K562 (cell line): ENCODE results near the gene IL26. TPM values are rescaled to one million over a fixed set of nuclear protein-coding genes. Genes with fewer than 3 reads are reported as not detected.

ENCODE experiments used
- ATAC-seq: fragments of 200-7000 bp; cut with Tn5 transposase; 3 replicates; pipeline ENCODE4 v1.9.1; 2020; ENCODE audit warnings: moderate library complexity
- BruUV-seq: library from RNA; stranded (reverse); fragments of 400-500 nt; replicated peaks from 2 replicates; lab custom pipeline; 2021; lab: Mats Ljungman, UMichigan
- CTCF ChIA-PET: fragments of 300-600 bp; formaldehyde crosslinking; extraction: SDS; loops from one replicate; lab custom pipeline; 2021; ENCODE audit warnings: low intra/inter-chr PET ratio; lab: Yijun Ruan, JAX
- POLR2A ChIA-PET: fragments of 300-600, 350-650 bp; sonication (Branson Sonifier 250); formaldehyde crosslinking; extraction: SDS; loops from one replicate; lab custom pipeline; 2021; ENCODE audit warnings: antibody characterized with exemption, inconsistent platforms; lab: Yijun Ruan, JAX
- DNase-seq, 4 experiments: peaks; one replicate each; pipeline versions ENCODE4 v3.0.0 to v3.0.0-alpha.2; 2011 to 2018; ENCODE audit warnings: low spot score in 3 of 4, mixed read lengths in 3 of 4; ENCODE audit errors: extremely low read depth in 1 of 4
- FAIRE-seq: peaks from 2 replicates; lab custom pipeline; 2011; peaks lifted over from hg19 to GRCh38; lab: Jason Lieb, UNC
- H2AFZ ChIP-seq: 2 replicates; pipeline ENCODE4 v1.6.0; 2011; ENCODE audit warnings: low read depth, low read length, control low read depth, inconsistent platforms
- H3K27ac ChIP-seq: fragments of 200-600 bp; 3 replicates; pipeline ENCODE4 v1.8.0; 2011; ENCODE audit warnings: low read depth, mild to moderate bottlenecking, control low read depth, inconsistent platforms, low read length, moderate library complexity, mixed read lengths; ENCODE audit errors: extremely low read depth
- H3K27me3 ChIP-seq, 2 experiments: fragments of 300-600 bp in 1 of 2; 2 replicates in 1 of 2; 3 replicates in 1 of 2; pipeline versions ENCODE4 v1.6.0 to v1.8.0; 2011; ENCODE audit warnings: inconsistent platforms in 2 of 2, low read length in 2 of 2, mild to moderate bottlenecking in 1 of 2, mixed read lengths in 1 of 2, moderate library complexity in 1 of 2; ENCODE audit not compliant: control insufficient read depth in 2 of 2, insufficient read depth in 2 of 2
- H3K36me3 ChIP-seq: fragments of 300-600 bp; 3 replicates; pipeline ENCODE4 v1.8.0; 2011; ENCODE audit warnings: mild to moderate bottlenecking, low read length, inconsistent platforms; ENCODE audit not compliant: control insufficient read depth, insufficient read depth
- H3K4me1 ChIP-seq, 2 experiments: fragments of 200-600 bp in 1 of 2; replicated peaks in 1 of 2; 2 replicates in 1 of 2; 3 replicates in 1 of 2; pipeline versions ENCODE4 v1.5.1 to v1.8.0; 2011; ENCODE audit warnings: inconsistent platforms in 2 of 2, low read length in 2 of 2, mild to moderate bottlenecking in 1 of 2, mixed read lengths in 1 of 2, moderate library complexity in 1 of 2; ENCODE audit not compliant: control insufficient read depth in 2 of 2, insufficient read depth in 2 of 2
- H3K4me2 ChIP-seq: 2 replicates; pipeline ENCODE4 v1.6.1; 2011; ENCODE audit warnings: low read length, control low read depth, inconsistent platforms, mixed read lengths; ENCODE audit not compliant: insufficient read depth
- H3K4me3 ChIP-seq: fragments of 200-600 bp; sonication (generic), shearing (Covaris generic); 2 replicates; pipeline ENCODE4 v1.5.1; 2016; ENCODE audit warnings: control low read depth, inconsistent platforms
- H3K79me2 ChIP-seq: fragments of 200-600 bp; 3 replicates; pipeline ENCODE4 v1.8.0; 2011; ENCODE audit warnings: low read length, inconsistent platforms; ENCODE audit not compliant: control insufficient read depth, insufficient read depth
- H3K9ac ChIP-seq, 2 experiments: 2 replicates each; pipeline versions ENCODE4 v1.6.0 to v1.6.1; 2011; ENCODE audit warnings: low read depth in 2 of 2, low read length in 2 of 2, control low read depth in 1 of 2, inconsistent platforms in 1 of 2, mild to moderate bottlenecking in 1 of 2, mixed read lengths in 1 of 2; ENCODE audit not compliant: insufficient read depth in 1 of 2
- H3K9me1 ChIP-seq: one replicate; pipeline ENCODE4 v1.6.0; 2011; ENCODE audit warnings: inconsistent platforms, mild to moderate bottlenecking, low read length, moderate library complexity; ENCODE audit not compliant: control insufficient read depth, insufficient read depth
- H3K9me3 ChIP-seq: replicated peaks from 2 replicates; pipeline ENCODE4 v1.5.1; 2011; ENCODE audit warnings: low read depth, low read length, inconsistent platforms; ENCODE audit not compliant: control insufficient read depth, insufficient read depth
- H4K20me1 ChIP-seq: replicated peaks from 2 replicates; pipeline ENCODE4 v1.6.1; 2011; ENCODE audit warnings: low read length, inconsistent platforms, mixed read lengths; ENCODE audit not compliant: control insufficient read depth, insufficient read depth
- CSDE1 ChIP-seq, 2 experiments: fragments of 450-650 bp; IDR thresholded peaks; 2 replicates each; pipeline ENCODE4 v1.6.1; 2016; ENCODE audit warnings: mild to moderate bottlenecking in 1 of 2
- NONO ChIP-seq, 2 experiments: fragments of 200-400 bp in 1 of 2; fragments of 450-650 bp in 1 of 2; formaldehyde crosslinking in 1 of 2; IDR thresholded peaks; 2 replicates each; pipeline ENCODE4 v1.6.1; 2017; ENCODE audit warnings: low read depth in 2 of 2, mild to moderate bottlenecking in 2 of 2, moderate library complexity in 2 of 2, low read length in 1 of 2
- RBM25 ChIP-seq: fragments of 200-400 bp; formaldehyde crosslinking; IDR thresholded peaks from 2 replicates; pipeline ENCODE4 v1.6.1; 2018; ENCODE audit warnings: low read length, low read depth, moderate library complexity; ENCODE audit not compliant: severe bottlenecking
- SIN3A ChIP-seq, 2 experiments: fragments of 150-350 bp in 1 of 2; IDR thresholded peaks; 2 replicates each; pipeline ENCODE4 v1.6.1; 2011 to 2016; ENCODE audit warnings: borderline replicate concordance in 2 of 2, low read depth in 2 of 2, low read length in 2 of 2, mild to moderate bottlenecking in 2 of 2, moderate library complexity in 2 of 2; ENCODE audit not compliant: control insufficient read depth in 1 of 2
- TBL1XR1 ChIP-seq, 2 experiments: IDR thresholded peaks; 2 replicates each; pipeline ENCODE4 v1.6.1; 2012; ENCODE audit warnings: improper control_type of control experiment in 2 of 2, low read length in 2 of 2, mild to moderate bottlenecking in 1 of 2
- ZFP36 ChIP-seq: fragments of 150-350 bp; IDR thresholded peaks from 2 replicates; pipeline ENCODE4 v1.6.1; 2018; ENCODE audit warnings: low read length, low read depth; ENCODE audit not compliant: partially characterized antibody
- ZNF3 ChIP-seq: fragments of 250-450 bp; sonication (Bioruptor Pico); IDR thresholded peaks from 2 replicates; pipeline ENCODE4 v1.5.0; 2021; ENCODE audit warnings: mild to moderate bottlenecking, moderate library complexity
- ZNF444 ChIP-seq: fragments of 250-450 bp; sonication (Bioruptor Pico); IDR thresholded peaks from 2 replicates; pipeline ENCODE4 v1.4.0; 2020; ENCODE audit warnings: mild to moderate bottlenecking, moderate library complexity
- ZNF75A ChIP-seq: fragments of 450-650 bp; formaldehyde crosslinking; IDR thresholded peaks from 2 replicates; pipeline ENCODE4 v1.4.0; 2020; ENCODE audit warnings: mild to moderate bottlenecking
- ZNF76 ChIP-seq: fragments of 250-450 bp; sonication (Bioruptor Pico); IDR thresholded peaks from 2 replicates; pipeline ENCODE4 v1.4.0; 2020; ENCODE audit warnings: mild to moderate bottlenecking, moderate library complexity, borderline replicate concordance
- in situ Hi-C: fragments of 300-500 bp; cut with MboI; formaldehyde crosslinking; loops from 4 replicates; pipeline ENCODE4 v1.15.0; 2018; ENCODE audit warnings: inconsistent platforms, mixed read lengths
- intact Hi-C: fragments of 100-400 bp; cut with micrococcal nuclease; formaldehyde crosslinking; loops from 2 replicates; pipeline ENCODE4 v1.14.2; 2022
- polyA plus RNA-seq, 8 experiments: library from polyadenylated mRNA; depleted of rRNA in 4 of 8; stranded (reverse) in 5 of 8; unstranded in 3 of 8; fragments of >200 nt; fragmentation: Nextera tagmentation in 2 of 8; fragmentation: Illumina TruSeq in 1 of 8; extraction: Ambion mirVana in 2 of 8; extraction: Trizol in 1 of 8; gene quantifications; 2 replicates each; pipeline versions ENCODE4 v1.2.1 to v1.2.3, GENCODE V29; 2011 to 2014; ENCODE audit warnings: inconsistent platforms in 1 of 8, missing spikeins in 1 of 8
- total RNA-seq, 7 experiments: library from RNA; depleted of rRNA in 6 of 7; stranded (reverse); fragments of >200 nt in 6 of 7; fragmentation: Illumina TruSeq in 2 of 7; extraction: Trizol in 2 of 7; gene quantifications; 2 replicates each; pipeline versions ENCODE4 v1.2.1 to v1.2.3, GENCODE V29; 2011 to 2021; ENCODE audit warnings: low replicate concordance in 1 of 7
- TF ChIP-seq, protein P1 (sequence below), 2 experiments: fragments of 450-650 bp in 1 of 2; IDR thresholded peaks; 2 replicates each; pipeline ENCODE4 v1.6.1; 2011 to 2017; ENCODE audit warnings: low read depth in 2 of 2, antibody characterized with exemption in 1 of 2, borderline replicate concordance in 1 of 2, low read length in 1 of 2, mild to moderate bottlenecking in 1 of 2, mixed read lengths in 1 of 2; ENCODE audit not compliant: control insufficient read depth in 1 of 2
- TF ChIP-seq, protein P2 (sequence below): fragments of 250-450 bp; sonication (Bioruptor Pico); IDR thresholded peaks from 2 replicates; pipeline ENCODE4 v1.8.0; 2021; ENCODE audit warnings: moderate library complexity, mild to moderate bottlenecking, inconsistent platforms

The IL26 gene
- total and polyA plus RNA-seq, 9 of the 15 experiments (the other 6 are each of a cell fraction or from before 2014, with no cell fraction given), result not detected

DNA sequence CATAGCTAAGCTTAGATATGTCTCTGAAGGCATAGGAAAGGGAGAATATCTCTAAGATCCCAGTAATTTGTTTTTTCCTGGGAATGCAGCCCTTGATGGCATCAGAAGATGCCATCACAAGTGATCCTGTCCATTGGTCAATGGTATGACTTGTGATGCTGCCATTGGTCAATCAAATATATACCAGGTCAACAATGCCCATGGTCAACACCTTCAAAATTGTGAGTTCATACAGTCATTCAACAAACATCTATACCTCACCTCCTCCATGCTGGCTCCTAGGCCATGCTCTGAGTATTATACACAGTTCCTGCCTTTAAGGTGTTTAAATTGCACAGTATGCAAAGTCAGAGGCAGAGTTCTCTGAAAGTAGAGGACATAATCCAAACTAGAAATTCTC, 47.1 kb upstream of the IL26 start:
- ATAC-seq, result no peak
- TF ChIP-seq TBL1XR1 (IDR thresholded peaks at IDR 0.05; ENCODE audit: low read length in 2 of 2), result no peak
- peak; percentile 79 for TF ChIP-seq ZNF3
- no peak for TF ChIP-seq ZNF444
- TF ChIP-seq NONO (IDR thresholded peaks at IDR 0.05; ENCODE audit: low read depth in 2 of 2, low read length in 1 of 2), result no peak
- TF ChIP-seq, protein P1, sequence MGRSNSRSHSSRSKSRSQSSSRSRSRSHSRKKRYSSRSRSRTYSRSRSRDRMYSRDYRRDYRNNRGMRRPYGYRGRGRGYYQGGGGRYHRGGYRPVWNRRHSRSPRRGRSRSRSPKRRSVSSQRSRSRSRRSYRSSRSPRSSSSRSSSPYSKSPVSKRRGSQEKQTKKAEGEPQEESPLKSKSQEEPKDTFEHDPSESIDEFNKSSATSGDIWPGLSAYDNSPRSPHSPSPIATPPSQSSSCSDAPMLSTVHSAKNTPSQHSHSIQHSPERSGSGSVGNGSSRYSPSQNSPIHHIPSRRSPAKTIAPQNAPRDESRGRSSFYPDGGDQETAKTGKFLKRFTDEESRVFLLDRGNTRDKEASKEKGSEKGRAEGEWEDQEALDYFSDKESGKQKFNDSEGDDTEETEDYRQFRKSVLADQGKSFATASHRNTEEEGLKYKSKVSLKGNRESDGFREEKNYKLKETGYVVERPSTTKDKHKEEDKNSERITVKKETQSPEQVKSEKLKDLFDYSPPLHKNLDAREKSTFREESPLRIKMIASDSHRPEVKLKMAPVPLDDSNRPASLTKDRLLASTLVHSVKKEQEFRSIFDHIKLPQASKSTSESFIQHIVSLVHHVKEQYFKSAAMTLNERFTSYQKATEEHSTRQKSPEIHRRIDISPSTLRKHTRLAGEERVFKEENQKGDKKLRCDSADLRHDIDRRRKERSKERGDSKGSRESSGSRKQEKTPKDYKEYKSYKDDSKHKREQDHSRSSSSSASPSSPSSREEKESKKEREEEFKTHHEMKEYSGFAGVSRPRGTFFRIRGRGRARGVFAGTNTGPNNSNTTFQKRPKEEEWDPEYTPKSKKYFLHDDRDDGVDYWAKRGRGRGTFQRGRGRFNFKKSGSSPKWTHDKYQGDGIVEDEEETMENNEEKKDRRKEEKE (IDR thresholded peaks at IDR 0.05; ENCODE audit: borderline replicate concordance in 1 of 2, control insufficient read depth in 1 of 2, low read depth in 2 of 2, low read length in 1 of 2), result no peak
- peak; percentile 25 for TF ChIP-seq RBM25
- TF ChIP-seq ZFP36, result peak; percentile 84
- TF ChIP-seq, protein P2, sequence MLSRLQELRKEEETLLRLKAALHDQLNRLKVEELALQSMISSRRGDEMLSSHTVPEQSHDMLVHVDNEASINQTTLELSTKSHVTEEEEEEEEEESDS (CRISPR knock-in tag), result no peak
- no peak for TF ChIP-seq CSDE1 (IDR thresholded peaks at IDR 0.05)
- TF ChIP-seq ZNF75A (CRISPR knock-in tag), result no peak
- no peak for TF ChIP-seq ZNF76
- no peak for TF ChIP-seq SIN3A (IDR thresholded peaks at IDR 0.05; ENCODE audit: borderline replicate concordance in 2 of 2, control insufficient read depth in 1 of 2, low read depth in 2 of 2, low read length in 2 of 2)
- TF ChIP-seq, all 486 proteins: peak for 3
- Histone ChIP-seq H4K20me1 (no peaks in the 10 kb centered on the region), H3K4me3 (no peak overlapping the region), H3K9ac (no peak overlapping the region), H3K27ac (no peak overlapping the region), H3K4me2 (no peak overlapping the region), H3K9me3 (no peaks in the 10 kb centered on the region), H3K36me3 (no peaks in the 10 kb centered on the region), H3K9me1 (no peaks in the 10 kb centered on the region), H2AFZ (no peak overlapping the region), H3K27me3 (peaks cover 9 to 12% of the 10 kb centered on the region in 2 experiments), H3K4me1 (no peaks in the 10 kb centered on the region), H3K79me2 (no peaks in the 10 kb centered on the region)
- no peak for FAIRE-seq
- POLR2A ChIA-PET, result interaction anchor here (0.6 kb wide), 1 partner anchor 11 kb away, joined by 3 read pairs; no protein-coding TSS in a partner anchor
- in situ Hi-C loops, result no loop called here
- CTCF ChIA-PET, result no interaction called here
- no TSS peak for BruUV-seq
- intact Hi-C loops, result no loop called here
- no peak for DNase-seq
